ENCODE results near the gene OPN1MW. TPM values are rescaled to one million over a fixed set of nuclear protein-coding genes. Genes with fewer than 3 reads are reported as not detected.
"Not testable (repeated sequence)": the region's sequence is repeated elsewhere in the genome, so short reads cannot be mapped to it uniquely, and the experiment has no call there.

Gene OPN1MW
- total and polyA plus RNA-seq, 10 of the 15 experiments (the other 5 are each of a cell fraction or from before 2014, with no cell fraction given), result not detected

GRCh38 chrX:154183794-154184193, 1.4 kb downstream of the OPN1MW start:
- H2AFZ ChIP-seq (ENCODE audit: control insufficient read depth, low read depth, low read length); RAD21 ChIA-PET (ENCODE audit: unreplicated experiment); CTCF ChIA-PET; H3K27ac ChIP-seq (ENCODE audit: control insufficient read depth, insufficient read depth); H3K36me3 ChIP-seq (ENCODE audit: control insufficient read depth in 2 of 2, insufficient read depth in 2 of 2, low read length in 1 of 2); H3K27me3 ChIP-seq (replicated peaks in 1 of 2; ENCODE audit: control insufficient read depth in 2 of 2, insufficient read depth in 2 of 2, low read length in 1 of 2); POLR2A ChIA-PET; H3K9ac ChIP-seq (ENCODE audit: control insufficient read depth, insufficient read depth, low read length); BruUV-seq (replicated peaks); FAIRE-seq; H3K4me2 ChIP-seq (ENCODE audit: control insufficient read depth, insufficient read depth); SMC1A ChIA-PET (ENCODE audit: uncharacterized antibody, unreplicated experiment); H4K20me1 ChIP-seq (ENCODE audit: control insufficient read depth, insufficient read depth); ATAC-seq; intact Hi-C loops (cut with micrococcal nuclease; ENCODE audit: unreplicated experiment); H3K4me3 ChIP-seq; H3K4me1 ChIP-seq (ENCODE audit: control insufficient read depth, insufficient read depth, low read length); H3K9me3 ChIP-seq (replicated peaks; ENCODE audit: control insufficient read depth, insufficient read depth, low read length); H3K79me2 ChIP-seq (ENCODE audit: control insufficient read depth, insufficient read depth, low read length); DNase-seq (ENCODE audit: low read depth, low spot score); in situ Hi-C loops (cut with MboI): not testable (repeated sequence)
- no CpG with 5 or more reads among the region's 8 CpGs for WGBS (ENCODE audit: insufficient coverage, insufficient replicate concordance, low lambda C conversion rate, missing lambda C conversion rate)

DNA sequence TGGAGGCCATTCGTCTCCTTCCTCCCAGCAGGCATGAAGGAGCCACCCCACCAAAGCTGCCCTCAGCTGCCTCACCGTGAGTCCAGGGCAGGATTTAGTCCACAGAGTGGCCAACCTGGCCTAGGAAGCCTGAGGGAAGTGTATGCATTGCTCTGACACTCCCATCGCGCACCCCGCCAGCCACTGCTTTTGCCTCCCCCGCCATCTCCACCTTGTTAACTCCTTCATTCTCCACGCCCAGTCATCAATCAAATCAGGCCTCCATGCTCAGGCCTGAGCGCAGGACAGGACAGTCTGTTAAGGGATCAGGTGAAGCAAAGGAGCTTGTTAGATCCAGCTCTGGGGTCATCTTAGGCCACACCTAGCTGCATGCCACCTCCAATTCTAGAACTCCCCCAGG, 10.4 kb downstream of the OPN1MW start:
- H3K4me1 ChIP-seq (ENCODE audit: control insufficient read depth, insufficient read depth, low read length); ATAC-seq; RAD21 ChIA-PET (ENCODE audit: unreplicated experiment); H2AFZ ChIP-seq (ENCODE audit: control insufficient read depth, low read depth, low read length); POLR2A ChIA-PET; DNase-seq (ENCODE audit: low read depth, low spot score); H3K4me3 ChIP-seq; H3K79me2 ChIP-seq (ENCODE audit: control insufficient read depth, insufficient read depth, low read length); H3K36me3 ChIP-seq (ENCODE audit: control insufficient read depth in 2 of 2, insufficient read depth in 2 of 2, low read length in 1 of 2); H3K27ac ChIP-seq (ENCODE audit: control insufficient read depth, insufficient read depth); CTCF ChIA-PET; H3K9ac ChIP-seq (ENCODE audit: control insufficient read depth, insufficient read depth, low read length); H3K4me2 ChIP-seq (ENCODE audit: control insufficient read depth, insufficient read depth); H3K9me3 ChIP-seq (replicated peaks; ENCODE audit: control insufficient read depth, insufficient read depth, low read length); H4K20me1 ChIP-seq (ENCODE audit: control insufficient read depth, insufficient read depth); H3K27me3 ChIP-seq (replicated peaks in 1 of 2; ENCODE audit: control insufficient read depth in 2 of 2, insufficient read depth in 2 of 2, low read length in 1 of 2); BruUV-seq (replicated peaks); intact Hi-C loops (cut with micrococcal nuclease; ENCODE audit: unreplicated experiment); in situ Hi-C loops (cut with MboI); SMC1A ChIA-PET (ENCODE audit: uncharacterized antibody, unreplicated experiment); FAIRE-seq: not testable (repeated sequence)
- WGBS (ENCODE audit: insufficient coverage, insufficient replicate concordance, low lambda C conversion rate, missing lambda C conversion rate), result no CpG with 5 or more reads among the region's 8 CpGs

DNA sequence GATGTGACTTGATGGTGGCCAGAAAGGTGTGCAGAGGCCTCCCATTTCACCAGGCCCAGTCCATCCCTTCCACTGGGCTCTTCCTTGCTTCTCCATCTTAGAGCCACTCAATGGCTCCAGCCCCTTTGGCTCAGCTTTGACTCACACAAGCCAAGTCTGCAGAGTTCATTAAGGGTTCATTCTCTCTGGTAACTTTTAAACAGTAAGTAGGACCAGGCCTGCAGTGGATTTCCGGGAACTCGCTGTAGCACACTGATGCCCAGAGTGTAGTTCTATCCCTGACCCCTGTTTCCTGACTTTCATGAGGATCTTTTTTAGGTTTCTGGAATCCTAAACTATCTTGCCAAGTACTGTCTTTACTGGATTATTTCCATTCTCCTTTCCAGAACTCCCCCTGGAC, 11.9 kb downstream of the OPN1MW start:
- ATAC-seq; SMC1A ChIA-PET (ENCODE audit: uncharacterized antibody, unreplicated experiment); RAD21 ChIA-PET (ENCODE audit: unreplicated experiment); H3K4me3 ChIP-seq; H3K4me2 ChIP-seq (ENCODE audit: control insufficient read depth, insufficient read depth); CTCF ChIA-PET; H3K4me1 ChIP-seq (ENCODE audit: control insufficient read depth, insufficient read depth, low read length); H3K9ac ChIP-seq (ENCODE audit: control insufficient read depth, insufficient read depth, low read length); H3K27me3 ChIP-seq (replicated peaks in 1 of 2; ENCODE audit: control insufficient read depth in 2 of 2, insufficient read depth in 2 of 2, low read length in 1 of 2); POLR2A ChIA-PET; H4K20me1 ChIP-seq (ENCODE audit: control insufficient read depth, insufficient read depth); H3K27ac ChIP-seq (ENCODE audit: control insufficient read depth, insufficient read depth); H3K79me2 ChIP-seq (ENCODE audit: control insufficient read depth, insufficient read depth, low read length); intact Hi-C loops (cut with micrococcal nuclease; ENCODE audit: unreplicated experiment); H2AFZ ChIP-seq (ENCODE audit: control insufficient read depth, low read depth, low read length); H3K36me3 ChIP-seq (ENCODE audit: control insufficient read depth in 2 of 2, insufficient read depth in 2 of 2, low read length in 1 of 2); FAIRE-seq; BruUV-seq (replicated peaks); in situ Hi-C loops (cut with MboI); H3K9me3 ChIP-seq (replicated peaks; ENCODE audit: control insufficient read depth, insufficient read depth, low read length); DNase-seq (ENCODE audit: low read depth, low spot score): not testable (repeated sequence)
- WGBS (ENCODE audit: insufficient coverage, insufficient replicate concordance, low lambda C conversion rate, missing lambda C conversion rate), result no CpG with 5 or more reads among the region's 2 CpGs

- H3K27ac ChIP-seq (ENCODE audit: control insufficient read depth, insufficient read depth); POLR2A ChIA-PET; H3K36me3 ChIP-seq (ENCODE audit: control insufficient read depth in 2 of 2, insufficient read depth in 2 of 2, low read length in 1 of 2); CTCF ChIA-PET; SMC1A ChIA-PET (ENCODE audit: uncharacterized antibody, unreplicated experiment); H3K79me2 ChIP-seq (ENCODE audit: control insufficient read depth, insufficient read depth, low read length); H4K20me1 ChIP-seq (ENCODE audit: control insufficient read depth, insufficient read depth); DNase-seq (ENCODE audit: low read depth, low spot score); in situ Hi-C loops (cut with MboI); FAIRE-seq; H3K4me3 ChIP-seq; H3K9me3 ChIP-seq (replicated peaks; ENCODE audit: control insufficient read depth, insufficient read depth, low read length); H3K27me3 ChIP-seq (replicated peaks in 1 of 2; ENCODE audit: control insufficient read depth in 2 of 2, insufficient read depth in 2 of 2, low read length in 1 of 2); RAD21 ChIA-PET (ENCODE audit: unreplicated experiment); BruUV-seq (replicated peaks); H2AFZ ChIP-seq (ENCODE audit: control insufficient read depth, low read depth, low read length); H3K4me1 ChIP-seq (ENCODE audit: control insufficient read depth, insufficient read depth, low read length); ATAC-seq; intact Hi-C loops (cut with micrococcal nuclease; ENCODE audit: unreplicated experiment); H3K4me2 ChIP-seq (ENCODE audit: control insufficient read depth, insufficient read depth); H3K9ac ChIP-seq (ENCODE audit: control insufficient read depth, insufficient read depth, low read length): not testable (repeated sequence)
- WGBS (ENCODE audit: insufficient coverage, insufficient replicate concordance, low lambda C conversion rate, missing lambda C conversion rate), result no CpG with 5 or more reads among the region's 15 CpGs
These were observed 14.1 kb downstream of the OPN1MW start for GRCh38 chrX:154196466-154196865.

Data from GM12878 (cell line).